HepG2 (cell line): ENCODE results near the gene LARP1. TPM values are rescaled to one million over a fixed set of nuclear protein-coding genes. Genes with fewer than 3 reads are reported as not detected.

Source experiments
- ATF6 ChIP-seq: sonication (generic); formaldehyde crosslinking; conservative IDR thresholded peaks from 2 replicates; pipeline ENCODE4 v1.4.0; 2020; ENCODE audit warnings: missing genetic modification reagents
- CERS6 ChIP-seq: sonication (generic); formaldehyde crosslinking; IDR thresholded peaks from 2 replicates; pipeline ENCODE4 v1.5.0; 2020; ENCODE audit warnings: missing genetic modification reagents
- CREM ChIP-seq, 2 experiments: sonication (generic) in 1 of 2; formaldehyde crosslinking in 1 of 2; IDR thresholded peaks; 2 replicates each; pipeline versions ENCODE4 v1.4.0 to v1.6.1; 2016 to 2020; ENCODE audit warnings: antibody characterized with exemption in 1 of 2, mild to moderate bottlenecking in 1 of 2, missing genetic modification reagents in 1 of 2
- EEA1 ChIP-seq: sonication (generic); formaldehyde crosslinking; IDR thresholded peaks from 2 replicates; pipeline ENCODE4 v1.5.1; 2020; ENCODE audit warnings: mild to moderate bottlenecking, missing genetic modification reagents, borderline replicate concordance
- FOXK2 ChIP-seq: fragments of 450-650 bp; IDR thresholded peaks from 2 replicates; pipeline ENCODE4 v1.6.1; 2016
- GATAD1 ChIP-seq: IDR thresholded peaks from 2 replicates; pipeline ENCODE4 v1.6.1; 2016; ENCODE audit warnings: missing genetic modification reagents, missing compliant biosample characterization
- HOXA3 ChIP-seq: sonication (generic); formaldehyde crosslinking; IDR thresholded peaks from 2 replicates; pipeline ENCODE4 v1.5.0; 2020; ENCODE audit warnings: missing genetic modification reagents
- MED8 ChIP-seq: sonication (generic); formaldehyde crosslinking; IDR thresholded peaks from 2 replicates; pipeline ENCODE4 v1.8.1; 2023; ENCODE audit warnings: mild to moderate bottlenecking, missing genetic modification reagents; ENCODE audit not compliant: insufficient replicate concordance
- MXI1 ChIP-seq: IDR thresholded peaks from 3 replicates; pipeline ENCODE4 v1.6.1; 2012; ENCODE audit warnings: low read depth, low read length, inconsistent platforms, borderline replicate concordance
- PHB2 ChIP-seq: fragments of 450-650 bp; IDR thresholded peaks from 2 replicates; pipeline ENCODE4 v1.6.1; 2018; ENCODE audit not compliant: partially characterized antibody
- SATB2 ChIP-seq: sonication (generic); formaldehyde crosslinking; IDR thresholded peaks from 2 replicates; pipeline ENCODE4 v1.5.0; 2020; ENCODE audit warnings: missing genetic modification reagents
- SIN3B ChIP-seq: fragments of 150-350 bp; IDR thresholded peaks from 2 replicates; pipeline ENCODE4 v1.6.1; 2014; ENCODE audit warnings: low read length
- SNRNP70 ChIP-seq: fragments of 200-400 bp; formaldehyde crosslinking; IDR thresholded peaks from 2 replicates; pipeline ENCODE4 v1.6.1; 2017; ENCODE audit warnings: mild to moderate bottlenecking, low read depth, low read length, moderate library complexity
- TEF ChIP-seq: sonication (generic); formaldehyde crosslinking; IDR thresholded peaks from 2 replicates; pipeline ENCODE4 v1.5.0; 2020; ENCODE audit warnings: missing genetic modification reagents
- ZKSCAN8 ChIP-seq: IDR thresholded peaks from 2 replicates; pipeline ENCODE4 v1.6.1; 2016; ENCODE audit warnings: borderline replicate concordance, missing genetic modification reagents, missing compliant biosample characterization
- ZNF136 ChIP-seq: sonication (generic); formaldehyde crosslinking; IDR thresholded peaks from 2 replicates; pipeline ENCODE4 v1.8.1; 2022; ENCODE audit warnings: low read depth, mild to moderate bottlenecking, moderate library complexity, missing genetic modification reagents
- ZNF20 ChIP-seq: sonication (generic); formaldehyde crosslinking; IDR thresholded peaks from 2 replicates; pipeline ENCODE4 v1.4.0; 2020; ENCODE audit warnings: mild to moderate bottlenecking, moderate library complexity, missing genetic modification reagents
- ZNF232 ChIP-seq: sonication (generic); formaldehyde crosslinking; IDR thresholded peaks from 2 replicates; pipeline ENCODE4 v1.4.0; 2020; ENCODE audit warnings: missing genetic modification reagents, borderline replicate concordance
- ZNF512B ChIP-seq: sonication (generic); formaldehyde crosslinking; IDR thresholded peaks from 2 replicates; pipeline ENCODE4 v1.5.1; 2020; ENCODE audit warnings: missing genetic modification reagents, mild to moderate bottlenecking, borderline replicate concordance
- ZNF589 ChIP-seq: sonication (generic); formaldehyde crosslinking; conservative IDR thresholded peaks from 2 replicates; pipeline ENCODE4 v1.8.0; 2022; ENCODE audit warnings: mild to moderate bottlenecking, moderate library complexity, missing genetic modification reagents
- ZNF841 ChIP-seq: sonication (generic); formaldehyde crosslinking; IDR thresholded peaks from 2 replicates; pipeline ENCODE4 v1.8.1; 2023; ENCODE audit warnings: missing genetic modification reagents, borderline replicate concordance
- polyA plus RNA-seq, 8 experiments: library from polyadenylated mRNA; depleted of rRNA in 3 of 8; stranded (reverse) in 7 of 8; unstranded in 1 of 8; fragments of >200 nt; fragmentation: Illumina TruSeq in 4 of 8; extraction: Trizol in 4 of 8; gene quantifications; 2 replicates each; pipeline versions ENCODE4 v1.2.1 to v1.2.3, GENCODE V29; 2011 to 2016; ENCODE audit warnings: low read depth in 4 of 8, missing spikeins in 1 of 8, mixed read lengths in 1 of 8; ENCODE audit not compliant: insufficient read depth in 1 of 8
- total RNA-seq, 5 experiments: library from RNA; depleted of rRNA; stranded (reverse); fragments of >200 nt; fragmentation: Illumina TruSeq; extraction: Trizol; gene quantifications; 2 replicates each; pipeline ENCODE4 v1.2.3, GENCODE V29; 2016; ENCODE audit warnings: low read depth in 1 of 5

Gene LARP1
- total and polyA plus RNA-seq, 2 of the 13 experiments (the other 11 are each of a cell fraction or from before 2014, with no cell fraction given) = 45.2 to 61.4 TPM

GRCh38 chr5:154712518-154713437, 42.4 kb upstream of the LARP1 start (continued):
- 0 out of 2 replicates have a peak, but pooled peaks have one; percentile 25 for TF ChIP-seq HOXA3 (CRISPR knock-in tag)
- no peak for TF ChIP-seq MXI1
- TF ChIP-seq ATF6 = no peak
- TF ChIP-seq GATAD1 = no peak
- no peak for TF ChIP-seq PHB2
- no peak for TF ChIP-seq CERS6
- no peak for TF ChIP-seq ZNF232 (CRISPR knock-in tag)
- TF ChIP-seq ZNF20 = no peak
- TF ChIP-seq SNRNP70 = no peak
- no peak for TF ChIP-seq SIN3B
- TF ChIP-seq ZNF512B (CRISPR knock-in tag) = no peak
- no peak for TF ChIP-seq CREM (IDR thresholded peaks at IDR 0.05)
- TF ChIP-seq CREM (CRISPR knock-in tag; IDR thresholded peaks at IDR 0.05) = no peak
- TF ChIP-seq ZKSCAN8 (CRISPR knock-in tag) = no peak
- no peak for TF ChIP-seq SATB2 (CRISPR knock-in tag)
- TF ChIP-seq ZNF589 = no peak
- no peak for TF ChIP-seq MED8
- no peak for TF ChIP-seq TEF (CRISPR knock-in tag)
- TF ChIP-seq FOXK2 = no peak
- no peak for TF ChIP-seq ZNF841 (CRISPR knock-in tag)
- no peak for TF ChIP-seq EEA1 (CRISPR knock-in tag)
- no peak for TF ChIP-seq ZNF136 (CRISPR knock-in tag)
